BLaER1 treated with 17β-estradiol and CSF1 and Interleukin-3, amounts not matched to agents 10 nM and 100 nM (cell line): ENCODE results near the gene EFHD1.

Source experiments
- H3K27ac ChIP-seq, 11 experiments: shearing (Covaris generic); formaldehyde crosslinking; 2 replicates each; pipeline ENCODE4 v1.8.1; 2022
- H3K27me3 ChIP-seq, 11 experiments: shearing (Covaris generic); formaldehyde crosslinking; 2 replicates each; pipeline ENCODE4 v1.8.1; 2022
- H3K36me3 ChIP-seq, 11 experiments: shearing (Covaris generic); formaldehyde crosslinking; 2 replicates each; pipeline ENCODE4 v1.8.1; 2022
- H3K4me1 ChIP-seq, 10 experiments: shearing (Covaris generic); formaldehyde crosslinking; 2 replicates each; pipeline ENCODE4 v1.8.1; 2022
- H3K4me2 ChIP-seq, 11 experiments: shearing (Covaris generic); formaldehyde crosslinking; 2 replicates each; pipeline ENCODE4 v1.8.1; 2022
- H3K4me3 ChIP-seq, 10 experiments: shearing (Covaris generic); formaldehyde crosslinking; 2 replicates each; pipeline ENCODE4 v1.8.1; 2022
- H3K9ac ChIP-seq, 11 experiments: shearing (Covaris generic); formaldehyde crosslinking; 2 replicates each; pipeline ENCODE4 v1.8.1; 2022
- H3K9me3 ChIP-seq, 11 experiments: shearing (Covaris generic); formaldehyde crosslinking; replicated peaks in 1 of 11; 2 replicates each; pipeline ENCODE4 v1.8.1; 2022
- H4K20me1 ChIP-seq, 11 experiments: shearing (Covaris generic); formaldehyde crosslinking; 2 replicates each; pipeline ENCODE4 v1.8.1; 2022
- Cebpa-rat ChIP-seq, 11 experiments: shearing (Covaris generic); IDR thresholded peaks; 2 replicates each; pipeline ENCODE4 v1.8.1; 2022

The EFHD1 gene

DNA sequence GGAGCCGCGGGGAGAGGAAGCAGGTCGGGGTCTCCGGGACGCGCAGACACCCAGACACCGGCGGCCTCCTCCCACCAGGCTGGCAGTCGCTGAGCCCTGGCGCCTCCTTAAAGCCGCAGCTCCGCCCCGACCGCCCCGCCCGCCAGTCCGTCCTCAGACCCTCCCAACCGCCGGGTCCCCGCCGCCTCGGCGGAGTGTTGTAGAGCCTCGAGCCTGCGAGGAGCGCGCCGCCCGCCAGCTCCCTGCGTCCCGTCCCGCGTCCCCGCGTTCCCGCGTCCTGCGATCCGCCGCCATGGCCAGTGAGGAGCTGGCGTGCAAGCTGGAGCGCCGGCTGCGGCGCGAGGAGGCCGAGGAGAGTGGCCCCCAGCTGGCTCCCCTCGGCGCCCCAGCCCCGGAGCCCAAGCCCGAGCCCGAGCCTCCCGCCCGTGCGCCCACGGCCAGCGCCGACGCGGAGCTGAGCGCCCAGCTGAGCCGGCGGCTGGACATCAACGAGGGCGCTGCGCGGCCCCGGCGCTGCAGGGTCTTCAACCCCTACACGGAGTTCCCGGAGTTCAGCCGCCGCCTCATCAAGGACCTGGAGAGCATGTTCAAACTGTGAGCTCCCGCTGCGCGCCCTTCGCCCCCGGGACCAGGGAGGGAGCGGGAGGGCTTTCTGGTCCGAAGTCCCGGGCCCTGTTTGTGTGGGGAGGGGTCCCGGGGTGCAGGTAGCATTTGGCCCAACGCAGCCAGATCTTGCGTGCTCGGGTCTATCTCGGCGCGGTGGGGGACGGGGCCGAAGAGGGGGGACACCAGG is at the start of gene EFHD1:
Gene EFHD1 (plus strand): TSS at position 192 of the 793 bp plus-strand sequence. CDS start 101 bp downstream, at position 293.
- Histone ChIP-seq H3K4me1 (peaks cover 0 to 17% (median 13%) of the 10 kb centered on the region in 10 experiments; a peak in 15 of 20 replicates), H3K9ac (peak within 1 kb of the TSS; percentile 20 to 69 (median 59); a peak in 21 of 22 replicates), H3K27ac (no peak within 1 kb of the TSS), H3K27me3 (peaks cover 58 to 79% (median 65%) of the 10 kb centered on the region in 11 experiments), H4K20me1 (peaks cover 0 to 32% (median 15%) of the 10 kb centered on the region in 11 experiments; a peak in 7 of 22 replicates), H3K4me2 (peak within 1 kb of the TSS; percentile 95 to 99 (median 98)), H3K36me3 (no peaks in the 10 kb centered on the region), H3K9me3 (peaks cover 0 to 4% (median 0%) of the 10 kb centered on the region in 11 experiments; a peak in 2 of 22 replicates), H3K4me3 (peak within 1 kb of the TSS; percentile 60 to 75 (median 66))
- TF ChIP-seq Cebpa-rat (IDR thresholded peaks at IDR 0.05), result no peak

GRCh38 chr2:232584238-232584637 is 49.2 kb upstream of the EFHD1 start:
- H3K9me3 ChIP-seq, result peaks cover 0 to 6% (median 0%) of the 10 kb centered on the region in 11 experiments; a peak in 1 of 22 replicates
- peaks cover 0 to 6% (median 0%) of the 10 kb centered on the region in 11 experiments; a peak in 1 of 22 replicates for H4K20me1 ChIP-seq
- no peak overlapping the region for H3K9ac ChIP-seq
- H3K4me1 ChIP-seq, result peaks cover 0 to 22% (median 6%) of the 10 kb centered on the region in 10 experiments; a peak in 9 of 20 replicates
- H3K27me3 ChIP-seq, result no peaks in the 10 kb centered on the region
- H3K36me3 ChIP-seq, result peaks cover 32 to 60% (median 44%) of the 10 kb centered on the region in 11 experiments
- no peak overlapping the region for H3K27ac ChIP-seq
- no peak overlapping the region for H3K4me3 ChIP-seq
- TF ChIP-seq Cebpa-rat (IDR thresholded peaks at IDR 0.05), result no peak
- H3K4me2 ChIP-seq, result no peak overlapping the region

GRCh38 chr2:232586943-232587505 is 46.4 kb upstream of the EFHD1 start:
- Histone ChIP-seq H3K27ac (no peak overlapping the region), H3K36me3 (peaks cover 18 to 32% (median 26%) of the 10 kb centered on the region in 11 experiments), H3K27me3 (no peaks in the 10 kb centered on the region), H3K4me2 (peak overlapping the region in 5 of 11 experiments; percentile 10 to 84 (median 51); a peak in 6 of 22 replicates), H4K20me1 (peaks cover 0 to 6% (median 0%) of the 10 kb centered on the region in 11 experiments; a peak in 1 of 22 replicates), H3K4me1 (peaks cover 0 to 22% (median 6%) of the 10 kb centered on the region in 10 experiments; a peak in 8 of 20 replicates), H3K9me3 (peaks cover 0 to 6% (median 0%) of the 10 kb centered on the region in 11 experiments; a peak in 1 of 22 replicates), H3K4me3 (no peak overlapping the region), H3K9ac (no peak overlapping the region)
- no peak for TF ChIP-seq Cebpa-rat (IDR thresholded peaks at IDR 0.05)

- Histone ChIP-seq H3K27ac (no peak overlapping the region), H3K27me3 (no peaks in the 10 kb centered on the region), H4K20me1 (peaks cover 0 to 6% (median 0%) of the 10 kb centered on the region in 11 experiments; a peak in 1 of 22 replicates), H3K9ac (no peak overlapping the region), H3K4me3 (no peak overlapping the region), H3K36me3 (peaks cover 13 to 27% (median 21%) of the 10 kb centered on the region in 11 experiments; a peak in 18 of 22 replicates), H3K9me3 (peaks cover 0 to 6% (median 0%) of the 10 kb centered on the region in 11 experiments; a peak in 1 of 22 replicates), H3K4me1 (peaks cover 0 to 22% (median 6%) of the 10 kb centered on the region in 10 experiments; a peak in 8 of 20 replicates), H3K4me2 (peak overlapping the region in 5 of 11 experiments; percentile 10 to 84 (median 51); a peak in 6 of 22 replicates)
- TF ChIP-seq Cebpa-rat (IDR thresholded peaks at IDR 0.05), result no peak
Measured at GRCh38 chr2:232587512-232587911, 45.9 kb upstream of the EFHD1 start.

DNA sequence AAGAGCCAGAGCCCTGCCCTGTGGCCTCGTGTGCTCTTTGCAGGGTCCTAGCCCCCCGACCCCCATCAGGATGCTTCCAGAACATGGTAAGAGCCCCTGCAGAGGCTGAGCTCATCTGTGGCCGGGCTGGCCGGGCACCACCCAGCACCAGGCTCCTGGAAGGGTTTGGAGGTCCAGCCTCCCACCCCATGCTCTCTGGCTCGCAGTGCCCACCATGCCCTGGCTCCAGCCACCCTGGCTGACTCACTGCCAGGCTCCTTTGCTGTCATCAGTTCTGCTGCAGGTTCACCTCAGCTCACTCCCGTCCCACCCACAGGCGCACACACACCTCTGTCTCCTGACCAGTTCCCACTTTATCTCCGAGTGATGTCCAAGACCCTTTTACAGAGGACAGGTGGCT is 45.4 kb upstream of the EFHD1 start:
- Histone ChIP-seq H3K4me2 (peak overlapping the region in 3 of 11 experiments; percentile 51 to 84 (median 62); a peak in 6 of 22 replicates), H3K9ac (no peak overlapping the region), H3K27ac (no peak overlapping the region), H3K36me3 (peaks cover 10 to 22% (median 17%) of the 10 kb centered on the region in 11 experiments; a peak in 18 of 22 replicates), H3K9me3 (peaks cover 0 to 6% (median 0%) of the 10 kb centered on the region in 11 experiments; a peak in 1 of 22 replicates), H3K4me1 (peaks cover 0 to 22% (median 6%) of the 10 kb centered on the region in 10 experiments; a peak in 8 of 20 replicates), H3K4me3 (no peak overlapping the region), H3K27me3 (no peaks in the 10 kb centered on the region), H4K20me1 (peaks cover 0 to 6% (median 0%) of the 10 kb centered on the region in 11 experiments; a peak in 1 of 22 replicates)
- TF ChIP-seq Cebpa-rat (IDR thresholded peaks at IDR 0.05), result no peak

GRCh38 chr2:232588680-232589585 is 44.5 kb upstream of the EFHD1 start:
- Histone ChIP-seq H3K27ac (no peak overlapping the region), H3K36me3 (peaks cover under 1 to 13% (median 8%) of the 10 kb centered on the region in 11 experiments; a peak in 13 of 22 replicates), H3K4me3 (no peak overlapping the region), H3K9me3 (0 out of 22 replicates have a peak, but pooled peaks cover 0 to 4% (median 0%) of the 10 kb centered on the region in 11 experiments), H3K9ac (no peak overlapping the region), H3K4me1 (peaks cover 0 to 22% (median 6%) of the 10 kb centered on the region in 10 experiments; a peak in 8 of 20 replicates), H4K20me1 (peaks cover 0 to 6% (median 0%) of the 10 kb centered on the region in 11 experiments; a peak in 2 of 22 replicates), H3K27me3 (no peaks in the 10 kb centered on the region), H3K4me2 (no peak overlapping the region)
- no peak for TF ChIP-seq Cebpa-rat (IDR thresholded peaks at IDR 0.05)

DNA sequence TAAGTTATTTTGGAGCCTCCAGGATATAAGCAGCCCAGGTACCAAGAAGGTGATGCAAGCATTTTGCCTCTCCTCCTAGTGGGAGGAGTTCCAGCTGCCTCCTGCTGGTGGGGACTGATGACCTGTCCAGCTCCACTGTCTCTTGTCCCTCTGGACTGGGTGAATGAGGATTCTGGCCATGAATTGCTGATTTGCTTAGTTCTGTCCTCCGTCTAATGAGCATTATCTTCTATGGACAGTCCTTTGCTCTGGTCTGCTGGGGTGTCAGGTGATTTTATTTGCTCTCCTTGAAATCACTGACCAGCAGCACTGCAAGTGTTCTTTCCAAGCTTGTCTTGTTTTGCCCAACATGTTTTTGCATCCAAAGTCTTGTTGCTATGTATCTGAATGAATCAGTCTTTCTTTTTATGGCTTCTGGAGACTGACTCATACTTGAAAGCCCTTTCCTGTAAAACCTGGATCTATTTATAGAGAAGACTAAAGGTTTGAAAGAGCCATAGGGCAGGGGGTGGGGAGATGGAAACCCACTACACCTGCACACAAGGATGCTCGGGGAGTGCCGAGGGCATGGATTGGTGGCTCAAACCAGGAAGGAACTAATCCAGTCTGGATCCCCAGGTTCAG is 40.5 kb upstream of the EFHD1 start:
- no peaks in the 10 kb centered on the region for H3K36me3 ChIP-seq
- TF ChIP-seq Cebpa-rat (IDR thresholded peaks at IDR 0.05), result no peak
- no peak overlapping the region for H3K27ac ChIP-seq
- peaks cover 0 to 3% (median 0%) of the 10 kb centered on the region in 10 experiments; a peak in 8 of 20 replicates for H3K4me1 ChIP-seq
- no peaks in the 10 kb centered on the region for H3K9me3 ChIP-seq
- no peak overlapping the region for H3K4me3 ChIP-seq
- no peak overlapping the region for H3K4me2 ChIP-seq
- H4K20me1 ChIP-seq, result peaks cover 0 to 2% (median 0%) of the 10 kb centered on the region in 11 experiments; a peak in 2 of 22 replicates
- H3K9ac ChIP-seq, result no peak overlapping the region
- no peaks in the 10 kb centered on the region for H3K27me3 ChIP-seq
